HCT116 (cell line): Measurements from ENCODE around the gene GALNT18. TPM values are rescaled to one million over a fixed set of nuclear protein-coding genes. Genes with fewer than 3 reads are reported as not detected.

Experiments used
- ATAC-seq: fragments of 200-7000 bp; cut with Tn5 transposase; 2 replicates; pipeline ENCODE4 v1.9.1; 2020; ENCODE audit warnings: mild to moderate bottlenecking, moderate library complexity
- BruUV-seq: library from RNA; stranded (reverse); fragments of 400-500 nt; replicated peaks from 2 replicates; lab custom pipeline; 2021; lab: Mats Ljungman, UMichigan
- CTCF ChIA-PET: fragments of 300-600 bp; sonication (Branson Sonifier 250); formaldehyde crosslinking; loops from one replicate; lab custom pipeline; 2021; ENCODE audit warnings: antibody characterized with exemption; lab: Charles Lee
- POLR2A ChIA-PET: fragments of 300-600, 350-600 bp; sonication (Branson Sonifier 250); formaldehyde crosslinking; loops from one replicate; lab custom pipeline; 2021; ENCODE audit warnings: antibody characterized with exemption; lab: Charles Lee
- RAD21 ChIA-PET, 2 experiments: fragments of 300-600 bp; sonication (Branson Sonifier 250); formaldehyde crosslinking; loops; one replicate each; lab custom pipeline; 2023; ENCODE audit warnings: low total read pairs in 2 of 2; ENCODE audit not compliant: uncharacterized antibody in 2 of 2, unreplicated experiment in 2 of 2, low non-redundant PET in 1 of 2; lab: Charles Lee
- DNase-seq: peaks from one replicate; pipeline ENCODE4 v3.0.0-alpha.2; 2010; ENCODE audit warnings: low read depth, low spot score
- H2AFZ ChIP-seq: fragments of 200-600 bp; shearing (Covaris generic), sonication (generic); 2 replicates; pipeline ENCODE4 v1.6.1; 2017; ENCODE audit warnings: low read depth, mixed run types, mixed read lengths, antibody characterized with exemption, low read length; ENCODE audit not compliant: poor library complexity, severe bottlenecking
- H3K27ac ChIP-seq: 2 replicates; pipeline ENCODE4 v1.5.1; 2012; ENCODE audit warnings: low read depth, low read length
- H3K27me3 ChIP-seq: fragments of 200-600 bp; sonication (generic); 2 replicates; pipeline ENCODE4 v1.6.1; 2016; ENCODE audit warnings: mixed run types, low read length, mixed read lengths; ENCODE audit not compliant: insufficient read depth
- H3K36me3 ChIP-seq, 2 experiments: fragments of 200-500 bp in 1 of 2; fragments of 200-600 bp in 1 of 2; sonication (Bioruptor generic) in 1 of 2; sonication (generic) in 1 of 2; 2 replicates each; pipeline versions ENCODE4 v1.5.1 to v1.6.1; 2014 to 2016; ENCODE audit warnings: low read length in 2 of 2, inconsistent platforms in 1 of 2, mixed read lengths in 1 of 2, mixed run types in 1 of 2; ENCODE audit not compliant: insufficient read depth in 2 of 2, control insufficient read depth in 1 of 2
- H3K4me1 ChIP-seq, 2 experiments: fragments of 200-600 bp in 1 of 2; sonication (generic) in 1 of 2; 2 replicates each; pipeline versions ENCODE4 v1.5.1 to v1.6.1; 2012 to 2017; ENCODE audit warnings: low read length in 2 of 2, inconsistent platforms in 1 of 2, mild to moderate bottlenecking in 1 of 2, mixed read lengths in 1 of 2, mixed run types in 1 of 2, moderate library complexity in 1 of 2; ENCODE audit not compliant: insufficient read depth in 2 of 2, control insufficient read depth in 1 of 2
- H3K4me2 ChIP-seq: fragments of 200-600 bp; sonication (generic); 2 replicates; pipeline ENCODE4 v1.6.1; 2017; ENCODE audit warnings: mixed run types, low read length, mixed read lengths
- H3K4me3 ChIP-seq, 2 experiments: fragments of 200-600 bp in 1 of 2; sonication (generic) in 1 of 2; replicated peaks in 1 of 2; 2 replicates each; pipeline ENCODE4 v1.5.1; 2011 to 2016; ENCODE audit warnings: low read length in 2 of 2, control low read depth in 1 of 2, low read depth in 1 of 2, mild to moderate bottlenecking in 1 of 2, mixed read lengths in 1 of 2, mixed run types in 1 of 2
- H3K79me2 ChIP-seq: fragments of 200-600 bp; sonication (generic); 2 replicates; pipeline ENCODE4 v1.6.1; 2017; ENCODE audit warnings: mild to moderate bottlenecking, mixed run types, low read length, moderate library complexity, mixed read lengths; ENCODE audit not compliant: insufficient read depth
- H3K9ac ChIP-seq: fragments of 200-600 bp; sonication (generic); 2 replicates; pipeline ENCODE4 v1.6.1; 2016; ENCODE audit warnings: low read length, mixed read lengths
- H3K9me2 ChIP-seq: fragments of 200-600 bp; sonication (generic), shearing (Covaris generic); 2 replicates; pipeline ENCODE4 v1.6.1; 2017; ENCODE audit warnings: mixed run types, mild to moderate bottlenecking, moderate library complexity; ENCODE audit not compliant: insufficient read depth
- H3K9me3 ChIP-seq, 2 experiments: fragments of 200-500 bp in 1 of 2; fragments of 200-600 bp in 1 of 2; sonication (Bioruptor generic) in 1 of 2; sonication (generic) in 1 of 2; 2 replicates each; pipeline ENCODE4 v1.6.1; 2014 to 2017; ENCODE audit warnings: low read length in 2 of 2, mixed read lengths in 2 of 2, inconsistent platforms in 1 of 2, low read depth in 1 of 2, mild to moderate bottlenecking in 1 of 2, mixed run types in 1 of 2, moderate library complexity in 1 of 2; ENCODE audit not compliant: control insufficient read depth in 1 of 2, insufficient read depth in 1 of 2
- H4K20me1 ChIP-seq: fragments of 200-600 bp; sonication (generic), shearing (Covaris generic); 2 replicates; pipeline ENCODE4 v1.6.1; 2017; ENCODE audit warnings: mixed run types, mild to moderate bottlenecking, moderate library complexity; ENCODE audit not compliant: insufficient read depth
- ATF3 ChIP-seq: IDR thresholded peaks from 2 replicates; pipeline ENCODE4 v1.6.1; 2012
- CTCF ChIP-seq, 3 experiments: fragments of 200-600 bp in 1 of 3; sonication (generic) in 1 of 3; IDR thresholded peaks in 2 of 3; conservative IDR thresholded peaks in 1 of 3; 2 replicates each; pipeline ENCODE4 v1.5.1; 2012 to 2017; ENCODE audit warnings: low read depth in 2 of 3, low read length in 2 of 3, antibody characterized with exemption in 1 of 3, borderline replicate concordance in 1 of 3, control low read depth in 1 of 3, mild to moderate bottlenecking in 1 of 3, mixed read lengths in 1 of 3, mixed run types in 1 of 3, moderate library complexity in 1 of 3; ENCODE audit not compliant: insufficient read depth in 1 of 3
- EZH2phosphoT487 ChIP-seq: fragments of 200-600 bp; IDR thresholded peaks from 2 replicates; pipeline ENCODE4 v1.6.1; 2018; ENCODE audit warnings: antibody characterized with exemption, borderline replicate concordance
- JUND ChIP-seq: IDR thresholded peaks from 2 replicates; pipeline ENCODE4 v1.6.1; 2012
- POLR2A ChIP-seq: IDR thresholded peaks from 2 replicates; pipeline ENCODE4 v1.7.0; 2011; ENCODE audit warnings: borderline replicate concordance; ENCODE audit not compliant: insufficient read depth, insufficient read length; ENCODE audit errors: extremely low read depth
- POLR2AphosphoS5 ChIP-seq: IDR thresholded peaks from 2 replicates; pipeline ENCODE4 v1.6.1; 2011; ENCODE audit warnings: mild to moderate bottlenecking, low read depth, low read length, moderate library complexity
- REST ChIP-seq: IDR thresholded peaks from 2 replicates; pipeline ENCODE4 v1.6.1; 2012; ENCODE audit warnings: low read depth
- SP1 ChIP-seq: IDR thresholded peaks from 2 replicates; pipeline ENCODE4 v1.6.1; 2012; ENCODE audit warnings: low read depth
- SRF ChIP-seq: IDR thresholded peaks from 2 replicates; pipeline ENCODE4 v1.6.1; 2012; ENCODE audit warnings: low read depth
- intact Hi-C: fragments of 100-400 bp; cut with micrococcal nuclease; formaldehyde crosslinking; loops from 2 replicates; pipeline ENCODE4 v1.10.0; 2022
- total RNA-seq: library from RNA; stranded (reverse); gene quantifications from one replicate; pipeline ENCODE4 v1.2.1, GENCODE V29; 2021; ENCODE audit not compliant: unreplicated experiment
- TF ChIP-seq, protein P1 (sequence below): IDR thresholded peaks from 2 replicates; pipeline ENCODE4 v1.6.1; 2012

The GALNT18 gene
- total RNA-seq, 1 experiment from 2014 or later: 19.9 TPM

DNA sequence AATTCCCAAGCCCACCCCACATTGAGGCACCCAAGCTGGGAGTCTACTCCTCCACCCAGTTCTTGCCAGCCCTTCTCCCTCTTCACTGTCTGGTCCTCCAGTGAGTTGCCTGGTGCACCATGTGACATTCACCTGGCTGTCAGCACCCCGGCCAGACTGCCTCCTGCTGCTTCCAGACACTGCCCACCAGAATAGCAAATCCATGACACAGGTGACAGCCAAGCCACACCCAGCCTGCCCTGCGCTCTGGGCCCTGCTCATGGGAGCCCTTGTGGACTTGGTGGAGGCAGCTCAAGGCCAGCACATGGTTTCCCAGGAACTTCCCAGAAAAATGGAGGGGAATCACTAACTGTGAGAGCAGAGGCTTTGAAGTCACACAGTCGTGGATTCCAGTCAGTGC is 172.5 kb downstream of the GALNT18 start:
- peak; percentile 16; the same call in 1 of the 2 replicates for ATAC-seq
- no peak for DNase-seq
- Histone ChIP-seq H3K27ac (no peak overlapping the region), H3K4me3 (no peak overlapping the region), H3K9ac (no peak overlapping the region), H2AFZ (no peak overlapping the region), H3K9me2 (no peaks in the 10 kb centered on the region), H3K9me3 (no peaks in the 10 kb centered on the region), H3K4me2 (no peak overlapping the region), H3K79me2 (no peaks in the 10 kb centered on the region), H3K4me1 (peaks cover 42 to 46% of the 10 kb centered on the region in 2 experiments), H4K20me1 (no peaks in the 10 kb centered on the region), H3K27me3 (no peaks in the 10 kb centered on the region), H3K36me3 (no peaks in the 10 kb centered on the region)
- ChIA-PET POLR2A (no interaction called here), RAD21 (no interaction called here), CTCF (no interaction called here)
- TF ChIP-seq, protein P1, sequence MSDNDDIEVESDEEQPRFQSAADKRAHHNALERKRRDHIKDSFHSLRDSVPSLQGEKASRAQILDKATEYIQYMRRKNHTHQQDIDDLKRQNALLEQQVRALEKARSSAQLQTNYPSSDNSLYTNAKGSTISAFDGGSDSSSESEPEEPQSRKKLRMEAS: peak; percentile 38; the same call in 1 of the 2 replicates
- TF ChIP-seq SP1 (no peak), CTCF (IDR thresholded peaks at IDR 0.05 in 2 of 3, conservative IDR thresholded peaks at IDR 0.05 in 1 of 3; ENCODE audit: borderline replicate concordance in 1 of 3, insufficient read depth in 1 of 3, low read depth in 2 of 3, low read length in 2 of 3) (no peak), SRF (no peak), POLR2A (no peak), EZH2phosphoT487 (no peak), POLR2AphosphoS5 (no peak), ATF3 (no peak)
- intact Hi-C loops: no loop called here
- no TSS peak for BruUV-seq

DNA sequence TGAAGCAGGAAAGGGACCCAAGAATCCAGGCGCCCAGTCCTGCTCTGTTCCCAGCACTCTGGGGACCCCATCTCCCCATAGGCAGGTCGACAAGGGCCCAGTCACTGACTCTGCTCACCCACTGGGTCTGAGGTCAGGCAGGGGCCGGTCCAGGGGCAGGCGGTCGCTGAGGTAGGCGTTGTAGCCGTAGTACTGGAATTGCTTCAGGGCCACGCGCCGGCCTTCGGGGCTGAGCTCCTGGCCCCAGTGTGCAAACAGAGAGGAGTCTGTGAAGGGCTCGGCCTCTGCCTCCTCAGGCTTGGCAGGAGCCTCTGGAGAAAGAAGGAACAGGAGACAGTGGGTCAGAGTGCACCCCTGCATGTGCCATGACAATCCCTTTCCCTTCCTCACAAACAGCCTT is 173.2 kb downstream of the GALNT18 start:
- no peak overlapping the region for H3K4me3 ChIP-seq
- TF ChIP-seq JUND: no peak
- TF ChIP-seq POLR2A: no peak
- no peak for TF ChIP-seq ATF3
- TF ChIP-seq REST: no peak
- H3K9me3 ChIP-seq: no peaks in the 10 kb centered on the region
- ATAC-seq (no peak), DNase-seq (no peak)
- peaks cover 49% of the 10 kb centered on the region in 2 experiments for H3K4me1 ChIP-seq
- ChIA-PET POLR2A (no interaction called here), RAD21 (no interaction called here), CTCF (no interaction called here)
- H3K27me3 ChIP-seq: no peaks in the 10 kb centered on the region
- no peaks in the 10 kb centered on the region for H3K79me2 ChIP-seq
- H3K9ac ChIP-seq: no peak overlapping the region
- intact Hi-C loops: no loop called here
- H3K9me2 ChIP-seq: no peaks in the 10 kb centered on the region
- no peaks in the 10 kb centered on the region for H4K20me1 ChIP-seq
- no peaks in the 10 kb centered on the region for H3K36me3 ChIP-seq
- no TSS peak for BruUV-seq
- no peak overlapping the region for H3K27ac ChIP-seq
- H2AFZ ChIP-seq: no peak overlapping the region
- no peak overlapping the region for H3K4me2 ChIP-seq
